Progenitor cell of endocrine pancreas (in vitro differentiated cells): ENCODE results near the gene PPP5C. TPM values are rescaled to one million over a fixed set of nuclear protein-coding genes. Genes with fewer than 3 reads are reported as not detected.
A peak's percentile ranks its signal among the peaks of the same experiment; 100 is the strongest.
"Not testable (repeated sequence)": the region's sequence is repeated elsewhere in the genome, so short reads cannot be mapped to it uniquely, and the experiment has no call there.

Source experiments
- DNase-seq: peaks from one replicate; pipeline ENCODE4 v3.0.0; 2021; ENCODE audit warnings: low spot score; ENCODE audit not compliant: unreplicated experiment
- H3K27ac Mint-ChIP-seq: 2 replicates; pipeline ENCODE4 v1.8.0; 2021; ENCODE audit warnings: mild to moderate bottlenecking, moderate library complexity, mixed read lengths
- H3K27me3 Mint-ChIP-seq: 2 replicates; pipeline ENCODE4 v1.8.0; 2021; ENCODE audit warnings: mixed read lengths
- H3K36me3 Mint-ChIP-seq: 2 replicates; pipeline ENCODE4 v1.8.0; 2022; ENCODE audit warnings: mixed read lengths; ENCODE audit not compliant: insufficient read depth
- H3K4me1 Mint-ChIP-seq: 2 replicates; pipeline ENCODE4 v1.8.0; 2021; ENCODE audit warnings: low read depth, mixed read lengths
- H3K4me3 Mint-ChIP-seq: 2 replicates; pipeline ENCODE4 v1.8.0; 2021; ENCODE audit warnings: low read depth, mild to moderate bottlenecking, moderate library complexity, mixed read lengths
- H3K9me3 Mint-ChIP-seq: 2 replicates; pipeline ENCODE4 v1.8.0; 2021; ENCODE audit warnings: low read depth, mixed read lengths
- total RNA-seq: library from RNA; stranded (reverse); gene quantifications from 2 replicates; pipeline ENCODE4 v1.2.1, GENCODE V29; 2021
- TF ChIP-seq, protein P1 (sequence below): fragments of 200-600 bp; sonication (generic); IDR thresholded peaks from one replicate; pipeline ENCODE4 v1.5.0; 2021; ENCODE audit warnings: antibody characterized with exemption, mild to moderate bottlenecking; ENCODE audit not compliant: unreplicated experiment

PPP5C gene
- total RNA-seq, 1 donor from 2014 or later: 97.8 TPM

DNA sequence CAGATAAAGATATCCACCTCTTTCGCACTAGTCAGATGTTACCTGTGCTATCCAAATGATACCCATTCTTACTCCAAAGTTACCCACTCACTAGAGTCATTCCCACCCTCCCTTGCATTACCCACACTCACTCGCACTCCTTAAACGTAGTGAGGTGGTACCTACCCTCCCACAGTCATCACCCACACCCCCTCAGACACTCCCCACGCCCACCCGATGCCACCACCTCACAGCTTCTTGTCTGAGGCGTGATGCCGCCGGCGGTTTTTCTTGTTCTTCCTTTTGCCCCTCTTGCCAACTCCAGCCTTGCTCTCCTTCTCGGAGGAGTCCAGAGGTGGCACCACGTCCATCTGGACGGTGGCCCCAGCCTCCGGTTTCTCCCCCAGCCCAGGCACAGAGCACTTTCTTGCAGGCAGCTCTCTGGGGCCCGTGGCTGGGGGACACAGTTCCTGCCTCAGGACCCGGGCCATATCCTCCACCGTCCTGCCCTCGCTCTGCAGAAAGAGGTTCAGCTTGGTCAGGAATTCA lies 80.7 kb downstream of the PPP5C start:
- TF ChIP-seq, protein P1, sequence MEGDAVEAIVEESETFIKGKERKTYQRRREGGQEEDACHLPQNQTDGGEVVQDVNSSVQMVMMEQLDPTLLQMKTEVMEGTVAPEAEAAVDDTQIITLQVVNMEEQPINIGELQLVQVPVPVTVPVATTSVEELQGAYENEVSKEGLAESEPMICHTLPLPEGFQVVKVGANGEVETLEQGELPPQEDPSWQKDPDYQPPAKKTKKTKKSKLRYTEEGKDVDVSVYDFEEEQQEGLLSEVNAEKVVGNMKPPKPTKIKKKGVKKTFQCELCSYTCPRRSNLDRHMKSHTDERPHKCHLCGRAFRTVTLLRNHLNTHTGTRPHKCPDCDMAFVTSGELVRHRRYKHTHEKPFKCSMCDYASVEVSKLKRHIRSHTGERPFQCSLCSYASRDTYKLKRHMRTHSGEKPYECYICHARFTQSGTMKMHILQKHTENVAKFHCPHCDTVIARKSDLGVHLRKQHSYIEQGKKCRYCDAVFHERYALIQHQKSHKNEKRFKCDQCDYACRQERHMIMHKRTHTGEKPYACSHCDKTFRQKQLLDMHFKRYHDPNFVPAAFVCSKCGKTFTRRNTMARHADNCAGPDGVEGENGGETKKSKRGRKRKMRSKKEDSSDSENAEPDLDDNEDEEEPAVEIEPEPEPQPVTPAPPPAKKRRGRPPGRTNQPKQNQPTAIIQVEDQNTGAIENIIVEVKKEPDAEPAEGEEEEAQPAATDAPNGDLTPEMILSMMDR: no peak
- no peaks in the 10 kb centered on the region for H3K9me3 Mint-ChIP-seq
- H3K4me3 Mint-ChIP-seq: no peak overlapping the region
- DNase-seq: no peak
- H3K27me3 Mint-ChIP-seq: peaks cover 33% of the 10 kb centered on the region
- H3K4me1 Mint-ChIP-seq: peaks cover 7% of the 10 kb centered on the region
- no peak overlapping the region for H3K27ac Mint-ChIP-seq
- H3K36me3 Mint-ChIP-seq: no peaks in the 10 kb centered on the region

DNA sequence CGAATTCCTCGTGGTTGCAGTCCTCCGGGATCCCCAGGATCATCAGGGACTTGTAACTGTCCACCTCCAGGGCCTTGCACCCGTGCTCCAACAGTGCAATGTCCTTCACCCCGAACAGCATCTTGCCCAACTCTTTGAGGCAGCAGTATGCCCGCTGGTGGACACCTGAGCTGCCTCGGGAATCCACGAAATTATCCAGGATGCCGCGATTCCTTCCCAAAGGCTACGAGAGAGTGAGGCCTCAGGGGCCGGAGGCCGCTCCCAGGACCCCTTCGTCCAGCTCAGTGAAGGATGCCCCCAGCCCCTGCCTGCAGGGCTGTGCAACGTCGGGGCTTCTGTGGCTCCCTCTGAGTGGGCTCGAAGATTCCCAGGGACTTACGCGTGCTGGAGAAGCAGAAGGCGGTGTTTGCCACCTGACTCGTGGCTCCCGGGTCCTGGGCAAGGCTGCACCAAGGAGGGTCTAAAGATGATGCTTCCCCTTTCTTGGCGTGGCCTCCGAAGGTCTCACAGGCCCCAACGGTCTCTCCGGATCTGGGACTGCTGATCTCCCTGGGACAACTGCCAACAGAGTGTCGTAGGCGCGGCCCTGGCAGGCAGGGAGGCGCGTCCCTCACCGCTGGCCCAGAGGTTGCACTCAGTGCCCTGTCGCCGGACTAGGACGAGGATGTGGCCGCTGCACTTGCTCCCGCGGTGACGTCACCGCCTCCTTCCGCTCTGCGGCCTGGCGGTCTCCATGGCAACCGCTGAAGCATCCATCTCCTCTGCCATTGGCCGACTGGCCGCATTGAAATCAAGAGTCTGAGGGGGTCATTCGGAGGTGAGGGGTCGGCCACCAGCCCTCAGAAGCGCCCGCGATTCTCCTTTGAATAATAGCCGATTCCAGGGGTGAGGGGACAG lies 81.6 kb downstream of the PPP5C start, which contains the start of gene PNMA8C:
Gene PNMA8C (minus strand): TSS at position 698 of the 897 bp plus-strand sequence. CDS start 577 bp downstream, at position 121.
- no peaks in the 10 kb centered on the region for H3K9me3 Mint-ChIP-seq
- H3K36me3 Mint-ChIP-seq: no peaks in the 10 kb centered on the region
- H3K4me1 Mint-ChIP-seq: peaks cover 7% of the 10 kb centered on the region
- TF ChIP-seq, protein P1: no peak
- peaks cover 33% of the 10 kb centered on the region for H3K27me3 Mint-ChIP-seq
- no peak within 1 kb of the TSS for H3K27ac Mint-ChIP-seq
- DNase-seq: peak; percentile 34
- peak within 1 kb of the TSS; percentile 24 for H3K4me3 Mint-ChIP-seq

DNA sequence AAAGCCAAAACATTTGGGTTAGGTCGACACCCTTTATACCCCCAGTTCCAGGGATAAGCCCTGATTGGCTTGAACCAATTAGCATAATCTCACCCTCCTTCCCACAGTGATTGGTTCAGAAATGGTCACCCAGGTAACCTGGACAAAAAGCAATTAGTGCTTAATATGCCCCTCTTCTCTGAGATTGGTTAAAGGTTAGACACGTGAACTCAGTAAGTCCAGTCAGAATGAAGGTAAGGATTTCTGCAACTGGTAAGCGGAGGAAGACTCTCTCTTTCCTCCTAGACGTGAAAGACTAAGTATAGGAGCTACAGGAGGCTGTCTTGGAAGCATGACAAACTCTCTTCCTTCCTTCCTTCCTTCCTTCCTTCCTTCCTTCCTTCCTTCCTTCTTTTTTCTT lies 83.1 kb downstream of the PPP5C start:
- DNase-seq: no peak
- Mint-ChIP-seq H3K4me1 (peaks cover 7% of the 10 kb centered on the region), H3K36me3 (no peaks in the 10 kb centered on the region), H3K27me3 (peaks cover 39% of the 10 kb centered on the region), H3K27ac (no peak overlapping the region), H3K9me3 (no peaks in the 10 kb centered on the region), H3K4me3 (no peak overlapping the region)
- TF ChIP-seq, protein P1: no peak

DNA sequence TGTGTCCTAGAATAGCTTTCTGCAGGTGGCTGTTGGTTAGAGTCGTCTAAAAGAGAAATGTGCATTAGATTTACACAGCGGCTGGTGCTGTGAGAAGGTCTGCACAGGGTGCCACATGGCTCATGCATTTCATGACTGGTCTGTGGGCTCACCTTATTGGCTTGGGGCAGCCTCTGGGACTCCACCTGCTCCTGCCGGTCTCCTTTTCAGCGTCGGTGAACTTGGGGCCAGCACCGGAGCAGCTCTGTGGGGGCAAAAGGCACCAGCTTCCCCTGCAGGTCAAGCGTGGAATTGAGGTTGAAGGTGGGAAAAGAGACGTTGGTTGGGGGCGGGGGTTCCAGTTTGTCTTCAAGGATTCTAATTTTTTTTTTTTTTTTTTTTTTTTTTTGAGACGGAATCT lies 84.9 kb downstream of the PPP5C start:
- no peak overlapping the region for H3K4me3 Mint-ChIP-seq
- H3K27ac Mint-ChIP-seq: no peak overlapping the region
- no peaks in the 10 kb centered on the region for H3K9me3 Mint-ChIP-seq
- TF ChIP-seq, protein P1: peak; percentile 28
- H3K36me3 Mint-ChIP-seq: no peaks in the 10 kb centered on the region
- DNase-seq: no peak
- peaks cover 43% of the 10 kb centered on the region for H3K27me3 Mint-ChIP-seq
- H3K4me1 Mint-ChIP-seq: peaks cover 1% of the 10 kb centered on the region

DNA sequence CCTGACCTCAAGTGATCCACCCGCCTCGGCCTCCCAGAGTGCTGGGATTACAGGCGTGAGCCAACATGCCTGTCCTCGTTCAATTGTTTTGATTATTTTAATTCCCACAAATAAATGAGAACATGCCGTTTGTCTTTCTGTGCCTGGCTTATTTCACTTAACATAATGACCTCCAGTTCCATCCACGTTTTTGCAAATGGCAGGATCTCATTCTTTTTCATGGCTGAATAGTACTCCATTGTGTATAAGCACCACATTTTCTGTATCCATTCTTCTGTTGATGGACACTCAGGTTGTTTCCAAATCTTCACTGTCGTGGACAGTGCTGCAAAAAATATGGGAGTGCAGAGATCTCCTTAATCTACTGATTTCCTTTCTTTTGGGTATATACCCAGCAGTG lies 86.6 kb downstream of the PPP5C start:
- DNase-seq, H3K9me3 Mint-ChIP-seq, H3K36me3 Mint-ChIP-seq, H3K27ac Mint-ChIP-seq, H3K4me1 Mint-ChIP-seq, H3K4me3 Mint-ChIP-seq: not testable (repeated sequence)
- H3K27me3 Mint-ChIP-seq: peaks cover 34% of the 10 kb centered on the region
